Natural killer cell (primary cell): ENCODE measurements around the gene TIFAB. TPM values are rescaled to one million over a fixed set of nuclear protein-coding genes. Genes with fewer than 3 reads are reported as not detected.

Experiments used
- ATAC-seq, 3 donors: fragments of 150-1000 bp in 2 of 3; fragments of 200-7000 bp in 1 of 3; cut with Tn5 transposase; 1 replicate in 1 of 3; 2 replicates in 2 of 3; pipeline ENCODE4 v1.10.0; 2021; ENCODE audit warnings: mild to moderate bottlenecking in 2 of 3, moderate library complexity in 2 of 3
- DNase-seq, 2 donors: peaks; one replicate each; pipeline versions ENCODE4 v3.0.0 to v3.0.0-alpha.2; 2013 to 2021; ENCODE audit warnings: mixed read lengths in 1 of 2
- H3K27ac ChIP-seq: one replicate; pipeline ENCODE4 v1.5.1; 2013; ENCODE audit warnings: mild to moderate bottlenecking, low read length
- H3K27me3 ChIP-seq: one replicate; pipeline ENCODE4 v1.6.1; 2013; ENCODE audit warnings: low read length; ENCODE audit not compliant: control insufficient read depth, insufficient read depth
- H3K36me3 ChIP-seq: one replicate; pipeline ENCODE4 v1.6.1; 2013; ENCODE audit warnings: low read length; ENCODE audit not compliant: control insufficient read depth, insufficient read depth
- H3K4me1 ChIP-seq: one replicate; pipeline ENCODE4 v1.6.1; 2013; ENCODE audit warnings: low read length; ENCODE audit not compliant: control insufficient read depth, insufficient read depth
- H3K4me3 ChIP-seq: one replicate; pipeline ENCODE4 v1.5.1; 2013; ENCODE audit warnings: low read length
- H3K9me3 ChIP-seq: one replicate; pipeline ENCODE4 v1.6.1; 2013; ENCODE audit warnings: low read length; ENCODE audit not compliant: control insufficient read depth, insufficient read depth
- H3K27ac Mint-ChIP-seq, 2 donors: one replicate each; pipeline ENCODE4 v1.8.0; 2022; ENCODE audit warnings: mild to moderate bottlenecking in 2 of 2, mixed read lengths in 2 of 2, moderate library complexity in 1 of 2
- H3K27me3 Mint-ChIP-seq, 2 donors: one replicate each; pipeline ENCODE4 v1.8.0; 2022; ENCODE audit warnings: low read depth in 2 of 2, mixed read lengths in 2 of 2
- H3K36me3 Mint-ChIP-seq: one replicate; pipeline ENCODE4 v1.8.0; 2022; ENCODE audit warnings: mixed read lengths
- H3K4me1 Mint-ChIP-seq, 2 donors: one replicate each; pipeline ENCODE4 v1.8.0; 2022; ENCODE audit warnings: mixed read lengths in 2 of 2
- H3K4me3 Mint-ChIP-seq: one replicate; pipeline ENCODE4 v1.8.0; 2022; ENCODE audit warnings: mild to moderate bottlenecking, moderate library complexity, mixed read lengths
- H3K9me3 Mint-ChIP-seq, 2 donors: one replicate each; pipeline ENCODE4 v1.8.0; 2022; ENCODE audit warnings: mixed read lengths in 2 of 2
- CTCF ChIP-seq: fragments of 200-600 bp; IDR thresholded peaks from one replicate; pipeline ENCODE4 v1.8.0; 2022; ENCODE audit warnings: antibody characterized with exemption
- WGBS: methylation state at CpG from one replicate; pipeline ENCODE4 v1.1.7; 2013; ENCODE audit warnings: missing lambda C conversion rate; ENCODE audit not compliant: insufficient coverage; 5-methylcytosine and 5-hydroxymethylcytosine counted together
- intact Hi-C: fragments of 100-400 bp; cut with micrococcal nuclease; formaldehyde crosslinking; loops from one replicate; pipeline ENCODE4 v1.14.2; 2022
- total RNA-seq, 4 donors: library from RNA; stranded (reverse); fragments of 120-200 nt in 1 of 4; gene quantifications; one replicate each; pipeline versions ENCODE4 v1.2.3 to v1.2.4, GENCODE V29; 2013 to 2022

Gene TIFAB
- total RNA-seq, 3 donors from 2014 or later (not counting 1 experiment from before 2014, with no cell fraction given), result 0.05 to 0.21 TPM; not detected in 1

- Histone ChIP-seq H3K36me3 (no peaks in the 10 kb centered on the region), H3K4me1 (peaks cover 25% of the 10 kb centered on the region), H3K27ac (no peak overlapping the region), H3K9me3 (no peaks in the 10 kb centered on the region), H3K27me3 (no peaks in the 10 kb centered on the region), H3K4me3 (no peak overlapping the region)
- no peak for DNase-seq
- ATAC-seq, result no peak
- Mint-ChIP-seq H3K36me3 (no peaks in the 10 kb centered on the region), H3K9me3 (no peaks in the 10 kb centered on the region), H3K27ac (no peak overlapping the region), H3K4me1 (no peaks in the 10 kb centered on the region), H3K27me3 (peaks cover 6 to 18% of the 10 kb centered on the region in 2 donors), H3K4me3 (no peak overlapping the region)
- no peak for TF ChIP-seq CTCF
- WGBS, result 77% methylated on average over 12 of the region's 12 CpGs
- intact Hi-C loops, result no loop called here
Observed at GRCh38 chr5:135433681-135434426, 18.3 kb downstream of the TIFAB start.

GRCh38 chr5:135432113-135432512, 20.0 kb downstream of the TIFAB start:
- no peaks in the 10 kb centered on the region for H3K36me3 Mint-ChIP-seq
- Histone ChIP-seq H3K4me3 (no peak overlapping the region), H3K27ac (no peak overlapping the region), H3K36me3 (no peaks in the 10 kb centered on the region), H3K9me3 (no peaks in the 10 kb centered on the region), H3K4me1 (peaks cover 16% of the 10 kb centered on the region), H3K27me3 (no peaks in the 10 kb centered on the region)
- DNase-seq, result no peak
- no peaks in the 10 kb centered on the region for H3K9me3 Mint-ChIP-seq
- peaks cover 6 to 18% of the 10 kb centered on the region in 2 donors for H3K27me3 Mint-ChIP-seq
- H3K27ac Mint-ChIP-seq, result no peak overlapping the region
- 90% methylated on average over 3 of the region's 4 CpGs for WGBS
- intact Hi-C loops, result no loop called here
- TF ChIP-seq CTCF, result no peak
- no peaks in the 10 kb centered on the region for H3K4me1 Mint-ChIP-seq
- no peak for ATAC-seq
- no peak overlapping the region for H3K4me3 Mint-ChIP-seq

- H3K4me1 Mint-ChIP-seq, result no peaks in the 10 kb centered on the region
- no peaks in the 10 kb centered on the region for H3K36me3 Mint-ChIP-seq
- Histone ChIP-seq H3K4me3 (no peak overlapping the region), H3K36me3 (no peaks in the 10 kb centered on the region), H3K27me3 (no peaks in the 10 kb centered on the region), H3K9me3 (no peaks in the 10 kb centered on the region), H3K4me1 (peaks cover 10% of the 10 kb centered on the region), H3K27ac (no peak overlapping the region)
- ATAC-seq (no peak), DNase-seq (no peak)
- intact Hi-C loops, result no loop called here
- H3K27ac Mint-ChIP-seq, result no peak overlapping the region
- no peak for TF ChIP-seq CTCF
- peaks cover 3 to 13% of the 10 kb centered on the region in 2 donors for H3K27me3 Mint-ChIP-seq
- H3K4me3 Mint-ChIP-seq, result no peak overlapping the region
- 93% methylated on average over 7 of the region's 7 CpGs for WGBS
- H3K9me3 Mint-ChIP-seq, result no peaks in the 10 kb centered on the region
Observed at GRCh38 chr5:135430135-135430437, 22.1 kb downstream of the TIFAB start.
